HepG2 (cell line): ENCODE results near the gene LOC128125822.

Experiments used
- ATAC-seq: fragments of 200-7000 bp; cut with Tn5 transposase; 3 replicates; pipeline ENCODE4 v1.9.1; 2020; ENCODE audit warnings: mild to moderate bottlenecking, moderate library complexity
- BruUV-seq: library from RNA; stranded (reverse); fragments of 400-500 nt; replicated peaks from 2 replicates; lab custom pipeline; 2021; lab: Mats Ljungman, UMichigan
- CTCF ChIA-PET: fragments of 300-600 bp; formaldehyde crosslinking; extraction: SDS; loops from one replicate; lab custom pipeline; 2021; ENCODE audit warnings: low total read pairs, inconsistent platforms, low intra/inter-chr PET ratio; lab: Yijun Ruan, JAX
- POLR2A ChIA-PET: fragments of 350-600 bp; sonication (Branson Sonifier 250); formaldehyde crosslinking; loops from one replicate; lab custom pipeline; 2020; ENCODE audit warnings: antibody characterized with exemption, inconsistent platforms; lab: Yijun Ruan, JAX
- DNase-seq: peaks from one replicate; pipeline ENCODE4 v3.0.0-alpha.2; 2015; ENCODE audit warnings: low spot score
- FAIRE-seq: peaks from 3 replicates; lab custom pipeline; 2011; peaks lifted over from hg19 to GRCh38; lab: Jason Lieb, UNC
- H2AFZ ChIP-seq: one replicate; pipeline ENCODE4 v1.6.1; 2011; ENCODE audit warnings: low read length, inconsistent platforms
- H3K27ac ChIP-seq: fragments of 300-600 bp; 3 replicates; pipeline ENCODE4 v1.8.0; 2011; ENCODE audit warnings: mixed run types, mild to moderate bottlenecking, mixed read lengths, low read length, inconsistent platforms; ENCODE audit not compliant: insufficient read depth; ENCODE audit errors: extremely low read length
- H3K27me3 ChIP-seq, 2 experiments: fragments of 200-600 bp in 1 of 2; 2 replicates in 1 of 2; 3 replicates in 1 of 2; pipeline versions ENCODE4 v1.6.0 to v1.8.0; 2011; ENCODE audit warnings: low read length in 2 of 2, mild to moderate bottlenecking in 2 of 2, moderate library complexity in 2 of 2, inconsistent platforms in 1 of 2; ENCODE audit not compliant: insufficient read depth in 2 of 2, control insufficient read depth in 1 of 2
- H3K36me3 ChIP-seq, 2 experiments: fragments of 200-600 bp in 1 of 2; replicated peaks in 1 of 2; 2 replicates in 1 of 2; 3 replicates in 1 of 2; pipeline versions ENCODE4 v1.5.1 to v1.8.0; 2011; ENCODE audit warnings: low read length in 2 of 2, inconsistent platforms in 1 of 2; ENCODE audit not compliant: insufficient read depth in 2 of 2, control insufficient read depth in 1 of 2
- H3K4me1 ChIP-seq: 2 replicates; pipeline ENCODE4 v1.5.1; 2012; ENCODE audit warnings: low read length, inconsistent platforms; ENCODE audit not compliant: insufficient read depth
- H3K4me2 ChIP-seq: 2 replicates; pipeline ENCODE4 v1.6.0; 2011; ENCODE audit warnings: low read depth, low read length, inconsistent platforms
- H3K4me3 ChIP-seq, 3 experiments: fragments of 200-600 bp in 1 of 3; sonication (generic), shearing (Covaris generic) in 1 of 3; replicated peaks in 1 of 3; 2 replicates each; pipeline ENCODE4 v1.5.1; 2011 to 2016; ENCODE audit warnings: low read length in 3 of 3, inconsistent platforms in 2 of 3, low read depth in 2 of 3, mild to moderate bottlenecking in 2 of 3, control low read depth in 1 of 3, mixed read lengths in 1 of 3; ENCODE audit not compliant: insufficient read depth in 1 of 3
- H3K79me2 ChIP-seq: one replicate; pipeline ENCODE4 v1.6.1; 2011; ENCODE audit warnings: low read length, inconsistent platforms; ENCODE audit not compliant: insufficient read depth
- H3K9ac ChIP-seq: 2 replicates; pipeline ENCODE4 v1.6.0; 2011; ENCODE audit warnings: mild to moderate bottlenecking, low read depth, low read length, inconsistent platforms; ENCODE audit not compliant: insufficient read depth
- H3K9me3 ChIP-seq: 2 replicates; pipeline ENCODE4 v1.5.1; 2012; ENCODE audit warnings: mild to moderate bottlenecking, low read length
- H4K20me1 ChIP-seq: 2 replicates; pipeline ENCODE4 v1.6.0; 2011; ENCODE audit warnings: inconsistent platforms, mild to moderate bottlenecking, low read length, moderate library complexity; ENCODE audit not compliant: insufficient read depth
- ASH2L ChIP-seq: fragments of 300-600, 200-600 bp; sonication (generic); IDR thresholded peaks from 2 replicates; pipeline ENCODE4 v1.7.0; 2017; ENCODE audit warnings: low read depth, mild to moderate bottlenecking, moderate library complexity, mixed read lengths, low read length; ENCODE audit not compliant: insufficient read length
- ERF ChIP-seq: IDR thresholded peaks from 2 replicates; pipeline ENCODE4 v1.6.1; 2018; ENCODE audit warnings: missing biosample characterization, missing genetic modification reagents
- POLR2G ChIP-seq: fragments of 200-400 bp; formaldehyde crosslinking; IDR thresholded peaks from 2 replicates; pipeline ENCODE4 v1.6.1; 2018; ENCODE audit warnings: mild to moderate bottlenecking, low read depth, low read length, moderate library complexity
- RBFOX2 ChIP-seq: fragments of 200-400 bp; formaldehyde crosslinking; IDR thresholded peaks from 2 replicates; pipeline ENCODE4 v1.6.1; 2017; ENCODE audit warnings: low read depth, mild to moderate bottlenecking, low read length
- RBM22 ChIP-seq: fragments of 200-400 bp; formaldehyde crosslinking; optimal IDR thresholded peaks from 2 replicates; pipeline ENCODE3; 2017; ENCODE audit warnings: mild to moderate bottlenecking, low read length, moderate library complexity
- SIX4 ChIP-seq: sonication (generic); formaldehyde crosslinking; IDR thresholded peaks from 2 replicates; pipeline ENCODE4 v1.4.0; 2020; ENCODE audit warnings: missing genetic modification reagents
- SPEN ChIP-seq: sonication (generic); formaldehyde crosslinking; IDR thresholded peaks from 2 replicates; pipeline ENCODE4 v1.5.1; 2020; ENCODE audit warnings: low read depth, mild to moderate bottlenecking, missing genetic modification reagents
- ZBTB33 ChIP-seq: sonication (generic); formaldehyde crosslinking; IDR thresholded peaks from 2 replicates; pipeline ENCODE4 v1.4.0; 2020; ENCODE audit warnings: missing genetic modification reagents
- ZNF335 ChIP-seq: sonication (generic); formaldehyde crosslinking; IDR thresholded peaks from 2 replicates; pipeline ENCODE4 v1.4.0; 2020; ENCODE audit warnings: missing genetic modification reagents
- ZNF562 ChIP-seq: sonication (generic); formaldehyde crosslinking; IDR thresholded peaks from 2 replicates; pipeline ENCODE4 v1.8.0; 2022; ENCODE audit warnings: missing genetic modification reagents, borderline replicate concordance
- ZNF644 ChIP-seq: IDR thresholded peaks from 2 replicates; pipeline ENCODE4 v1.6.1; 2016; ENCODE audit warnings: low read depth
- WGBS: methylation state at CpG from one replicate; pipeline ENCODE4 v1.1.6; 2017; ENCODE audit warnings: low lambda C conversion rate; 5-methylcytosine and 5-hydroxymethylcytosine counted together
- in situ Hi-C: cut with HindIII; loops from 2 replicates; pipeline ENCODE4 v1.10.0; 2017; ENCODE audit warnings: low pct_unique_long_range_greater_than_20kb; ENCODE audit not compliant: extremely low pct_ligation_motif_present
- intact Hi-C: fragments of 100-400 bp; cut with micrococcal nuclease; formaldehyde crosslinking; loops from one replicate; pipeline ENCODE4 v1.10.0; 2022; ENCODE audit not compliant: unreplicated experiment
- TF ChIP-seq, protein P1 (sequence below): sonication (generic); formaldehyde crosslinking; IDR thresholded peaks from 2 replicates; pipeline ENCODE4 v1.4.0; 2020; ENCODE audit warnings: missing genetic modification reagents, borderline replicate concordance

Gene LOC128125822

DNA sequence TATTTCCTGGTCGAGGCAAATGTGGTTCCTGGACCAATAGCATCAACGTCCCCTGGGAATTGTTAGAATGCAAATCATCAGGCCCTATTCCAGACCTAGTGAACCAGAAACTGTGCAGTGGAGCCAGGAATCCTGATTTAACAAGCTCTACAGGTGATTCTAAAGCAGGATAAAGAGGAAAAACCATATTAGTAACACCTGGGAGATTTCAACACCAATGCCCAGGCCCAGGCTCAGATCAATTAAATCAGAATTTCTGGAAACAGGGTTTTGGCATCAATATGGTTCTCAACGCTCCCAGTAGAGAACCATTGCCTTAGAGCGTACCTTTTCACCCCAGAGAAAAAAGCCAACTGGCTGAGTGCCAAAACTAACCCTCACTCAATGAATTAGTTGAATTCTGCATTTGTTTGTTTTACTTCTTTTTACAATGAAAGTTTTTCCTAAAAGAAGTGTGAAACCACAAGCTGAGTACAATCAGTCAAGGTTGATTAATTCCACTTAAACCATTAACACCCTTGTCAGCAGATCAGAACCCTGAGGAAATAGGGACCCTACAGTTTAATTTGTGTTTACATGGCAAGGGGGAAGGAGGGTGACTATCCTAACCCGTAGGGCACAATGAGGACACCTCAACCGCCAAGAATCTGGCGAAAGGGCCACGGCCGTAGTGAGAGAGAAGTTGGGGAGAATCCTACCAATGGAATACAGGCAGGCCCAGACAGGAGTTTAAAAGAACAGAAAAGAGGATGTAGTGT lies 34.9 kb upstream of the LOC128125822 start:
- no peak overlapping the region for H3K4me3 ChIP-seq
- in situ Hi-C loops (no loop called here), intact Hi-C loops (no loop called here)
- no peak for FAIRE-seq
- no peaks in the 10 kb centered on the region for H4K20me1 ChIP-seq
- H3K4me1 ChIP-seq = peaks cover 18% of the 10 kb centered on the region
- TSS peak; percentile 1 for BruUV-seq
- peaks cover 6% of the 10 kb centered on the region for H3K79me2 ChIP-seq
- H3K9ac ChIP-seq = no peak overlapping the region
- CTCF ChIA-PET = no interaction called here
- TF ChIP-seq SPEN = no peak
- TF ChIP-seq ZNF644 (CRISPR knock-in tag) = 0 out of 2 replicates have a peak, but pooled peaks have one; percentile 6
- TF ChIP-seq ZNF562 (CRISPR knock-in tag) = no peak
- TF ChIP-seq ASH2L = peak; percentile 1
- TF ChIP-seq ZBTB33 = peak; percentile 85
- TF ChIP-seq SIX4 (CRISPR knock-in tag) = no peak
- peak; percentile 64 for TF ChIP-seq RBFOX2
- TF ChIP-seq, protein P1, sequence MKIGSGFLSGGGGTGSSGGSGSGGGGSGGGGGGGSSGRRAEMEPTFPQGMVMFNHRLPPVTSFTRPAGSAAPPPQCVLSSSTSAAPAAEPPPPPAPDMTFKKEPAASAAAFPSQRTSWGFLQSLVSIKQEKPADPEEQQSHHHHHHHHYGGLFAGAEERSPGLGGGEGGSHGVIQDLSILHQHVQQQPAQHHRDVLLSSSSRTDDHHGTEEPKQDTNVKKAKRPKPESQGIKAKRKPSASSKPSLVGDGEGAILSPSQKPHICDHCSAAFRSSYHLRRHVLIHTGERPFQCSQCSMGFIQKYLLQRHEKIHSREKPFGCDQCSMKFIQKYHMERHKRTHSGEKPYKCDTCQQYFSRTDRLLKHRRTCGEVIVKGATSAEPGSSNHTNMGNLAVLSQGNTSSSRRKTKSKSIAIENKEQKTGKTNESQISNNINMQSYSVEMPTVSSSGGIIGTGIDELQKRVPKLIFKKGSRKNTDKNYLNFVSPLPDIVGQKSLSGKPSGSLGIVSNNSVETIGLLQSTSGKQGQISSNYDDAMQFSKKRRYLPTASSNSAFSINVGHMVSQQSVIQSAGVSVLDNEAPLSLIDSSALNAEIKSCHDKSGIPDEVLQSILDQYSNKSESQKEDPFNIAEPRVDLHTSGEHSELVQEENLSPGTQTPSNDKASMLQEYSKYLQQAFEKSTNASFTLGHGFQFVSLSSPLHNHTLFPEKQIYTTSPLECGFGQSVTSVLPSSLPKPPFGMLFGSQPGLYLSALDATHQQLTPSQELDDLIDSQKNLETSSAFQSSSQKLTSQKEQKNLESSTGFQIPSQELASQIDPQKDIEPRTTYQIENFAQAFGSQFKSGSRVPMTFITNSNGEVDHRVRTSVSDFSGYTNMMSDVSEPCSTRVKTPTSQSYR = 0 out of 2 replicates have a peak, but pooled peaks have one; percentile 17
- 0 out of 2 replicates have a peak, but pooled peaks have one; percentile 45 for TF ChIP-seq ZNF335 (CRISPR knock-in tag)
- TF ChIP-seq RBM22 = peak; percentile 63
- 0 out of 2 replicates have a peak, but pooled peaks have one; percentile 14 for TF ChIP-seq ERF
- TF ChIP-seq POLR2G = peak; percentile 48; the same call in 1 of the 2 replicates
- TF ChIP-seq, all 625 proteins: peak for 9
- POLR2A ChIA-PET = interaction anchor here (1.9 kb wide), 1 partner anchor 23 kb away, joined by 7 read pairs; no protein-coding TSS in a partner anchor
- Histone ChIP-seq H3K4me2 (no peak overlapping the region), H3K9me3 (no peaks in the 10 kb centered on the region), H3K27me3 (no peaks in the 10 kb centered on the region), H3K36me3 (peaks cover 7 to 44% of the 10 kb centered on the region in 2 experiments), H3K27ac (peak overlapping the region; percentile 12), H2AFZ (no peak overlapping the region)
- no peak; the same call in 2 of the 3 replicates for ATAC-seq
- 86% methylated on average over 9 of the region's 9 CpGs for WGBS
- DNase-seq = no peak
